22Rv1 (cell line): ENCODE measurements around the gene MRPS10.

Experiments used
- H3K27ac ChIP-seq: fragments of 450-650 bp; 2 replicates; pipeline ENCODE4 v1.5.1; 2017
- CTCF ChIP-seq: fragments of 450-650 bp; IDR thresholded peaks from 2 replicates; pipeline ENCODE4 v1.5.1; 2017; ENCODE audit warnings: mild to moderate bottlenecking
- ZFX ChIP-seq: fragments of 450-650 bp; IDR thresholded peaks from 2 replicates; pipeline ENCODE4 v1.6.1; 2017; ENCODE audit warnings: antibody characterized with exemption, borderline replicate concordance

MRPS10 gene

GRCh38 chr6:42163981-42164380 is 53.7 kb downstream of the MRPS10 start:
- TF ChIP-seq CTCF (no peak), ZFX (no peak)
- no peak overlapping the region for H3K27ac ChIP-seq

GRCh38 chr6:42162812-42163211 is 54.8 kb downstream of the MRPS10 start:
- no peak for TF ChIP-seq ZFX
- no peak overlapping the region for H3K27ac ChIP-seq

GRCh38 chr6:42162384-42162783 is 55.3 kb downstream of the MRPS10 start:
- H3K27ac ChIP-seq, result no peak overlapping the region
- no peak for TF ChIP-seq CTCF
- no peak for TF ChIP-seq ZFX

- no peak overlapping the region for H3K27ac ChIP-seq
- TF ChIP-seq ZFX (no peak), CTCF (no peak)
Measured at GRCh38 chr6:42159431-42160024, 58.1 kb downstream of the MRPS10 start.

- no peak for TF ChIP-seq ZFX
- no peak for TF ChIP-seq CTCF
- H3K27ac ChIP-seq, result no peak overlapping the region
Measured at GRCh38 chr6:42158631-42159030, 59.0 kb downstream of the MRPS10 start.

GRCh38 chr6:42158011-42158410 is 59.6 kb downstream of the MRPS10 start:
- no peak overlapping the region for H3K27ac ChIP-seq
- TF ChIP-seq ZFX (no peak), CTCF (no peak)
